Measurements from ENCODE around the gene EXTL1.

Gene EXTL1

GRCh38 chr1:26075421-26076144 lies 54.0 kb downstream of the EXTL1 start:
- DNase-seq: no peak

GRCh38 chr1:26077524-26077923 lies 55.9 kb downstream of the EXTL1 start:
- DNase-seq: no peak

- DNase-seq: no peak
Measured at GRCh38 chr1:26078286-26079177, 57.0 kb downstream of the EXTL1 start.

GRCh38 chr1:26079178-26079563 lies 57.6 kb downstream of the EXTL1 start:
- DNase-seq: no peak

GRCh38 chr1:26079960-26080814 lies 58.6 kb downstream of the EXTL1 start:
- no peak for DNase-seq

GRCh38 chr1:26081267-26082019 lies 59.9 kb downstream of the EXTL1 start:
- DNase-seq: no peak

- no peak for DNase-seq
Measured at GRCh38 chr1:26082020-26082350, 60.4 kb downstream of the EXTL1 start.

GRCh38 chr1:26083208-26083607 lies 61.6 kb downstream of the EXTL1 start:
- DNase-seq: no peak

GRCh38 chr1:26084091-26084561 lies 62.6 kb downstream of the EXTL1 start:
- no peak for DNase-seq

- no peak for DNase-seq
Measured at GRCh38 chr1:26084844-26085243, 63.3 kb downstream of the EXTL1 start.
